Spinal cord (tissue), 10 donors: Measurements from ENCODE around the gene ATP5MG. TPM values are rescaled to one million over a fixed set of nuclear protein-coding genes. Genes with fewer than 3 reads are reported as not detected.

Experiments
- DNase-seq, 6 donors: peaks; one replicate each; pipeline versions ENCODE4 v3.0.0 to v3.0.0-alpha.2; 2013 to 2015; ENCODE audit warnings: low spot score in 6 of 6, low read depth in 4 of 6
- H3K27ac ChIP-seq: one replicate; pipeline ENCODE4 v1.5.1; 2013; ENCODE audit warnings: low read depth, low read length, control low read depth
- H3K27me3 ChIP-seq: one replicate; pipeline ENCODE4 v1.6.1; 2013; ENCODE audit warnings: low read length; ENCODE audit not compliant: control insufficient read depth, insufficient read depth
- H3K36me3 ChIP-seq: one replicate; pipeline ENCODE4 v1.6.1; 2013; ENCODE audit warnings: low read length; ENCODE audit not compliant: control insufficient read depth, insufficient read depth
- H3K4me1 ChIP-seq: one replicate; pipeline ENCODE4 v1.6.1; 2013; ENCODE audit warnings: low read length; ENCODE audit not compliant: control insufficient read depth, insufficient read depth
- H3K4me3 ChIP-seq: one replicate; pipeline ENCODE4 v1.5.1; 2013; ENCODE audit warnings: low read depth, low read length, control low read depth
- H3K9me3 ChIP-seq: one replicate; pipeline ENCODE4 v1.6.1; 2013; ENCODE audit warnings: low read length; ENCODE audit not compliant: control insufficient read depth, insufficient read depth
- WGBS: methylation state at CpG from one replicate; pipeline ENCODE4 v1.1.5; 2013; ENCODE audit warnings: missing lambda C conversion rate; ENCODE audit not compliant: insufficient coverage; 5-methylcytosine and 5-hydroxymethylcytosine counted together
- long read RNA-seq, 4 donors: transcript quantifications; one replicate each; lab custom pipeline, GENCODE V29; 2026
- polyA plus RNA-seq, 2 donors: library from polyadenylated mRNA; unstranded; fragments of 120-200 nt; gene quantifications; one replicate each; pipeline ENCODE4 v1.2.1, GENCODE V29; 2013; ENCODE audit not compliant: insufficient read length in 2 of 2
- total RNA-seq, 2 donors: library from RNA; depleted of rRNA in 1 of 2; stranded (reverse); fragments of 120-200 nt in 1 of 2; fragments of >200 nt in 1 of 2; gene quantifications; one replicate each; pipeline versions ENCODE4 v1.2.3 to v1.2.4, GENCODE V29; 2013 to 2014
- donor health status: healthy.

ATP5MG gene
- total RNA-seq (100 to 1,000 TPM in 1 of 2 donors, 10 to 100 TPM in 1; 47.1 to 278 TPM), polyA plus RNA-seq (100 to 1,000 TPM; 381 to 398 TPM)
- long read RNA-seq, donor 1, transcript ATP5MG-203 (2 exons, 1,582 nt), result minor isoform, 54 of 478 reads
- long read RNA-seq, donor 1, transcript ATP5MG-201 (3 exons, 1,577 nt), result major isoform, 388 of 478 reads
- long read RNA-seq, donor 1, partial matches to known transcripts, result 31 of 478 reads
- long read RNA-seq, donor 1, other reads (novel, unspliced or antisense), result 0 of 478 reads
- long read RNA-seq, donor 2, transcript ATP5MG-201 (3 exons, 1,577 nt), result major isoform, 152 of 172 reads
- long read RNA-seq, donor 2, transcript ATP5MG-203 (2 exons, 1,582 nt), result minor isoform, 7 of 172 reads
- long read RNA-seq, donor 2, partial matches to known transcripts, result 8 of 172 reads
- long read RNA-seq, donor 2, other reads (novel, unspliced or antisense), result 0 of 172 reads
- long read RNA-seq, donor 3, transcript ATP5MG-201 (3 exons, 1,577 nt), result major isoform, 177 of 203 reads
- long read RNA-seq, donor 3, transcript ATP5MG-203 (2 exons, 1,582 nt), result minor isoform, 10 of 203 reads
- long read RNA-seq, donor 3, partial matches to known transcripts, result 13 of 203 reads
- long read RNA-seq, donor 3, other reads (novel, unspliced or antisense), result 0 of 203 reads
- long read RNA-seq, donor 4, transcript ATP5MG-208 (2 exons, 623 nt), result minor isoform, 6 of 774 reads
- long read RNA-seq, donor 4, transcript ATP5MG-201 (3 exons, 1,577 nt), result major isoform, 673 of 774 reads
- long read RNA-seq, donor 4, transcript ATP5MG-203 (2 exons, 1,582 nt), result minor isoform, 85 of 774 reads
- long read RNA-seq, donor 4, partial matches to known transcripts, result 0 of 774 reads
- long read RNA-seq, donor 4, other reads (novel, unspliced or antisense), result 7 of 774 reads

- peak; percentile 86 to 98 (median 93) for DNase-seq
- H3K9me3 ChIP-seq, result no peaks in the 10 kb centered on the region
- peak within 1 kb of the TSS; percentile 86 for H3K4me3 ChIP-seq
- no peaks in the 10 kb centered on the region for H3K27me3 ChIP-seq
- peaks cover 3% of the 10 kb centered on the region for H3K36me3 ChIP-seq
- H3K4me1 ChIP-seq, result peaks cover 23% of the 10 kb centered on the region
- peak within 1 kb of the TSS; percentile 75 for H3K27ac ChIP-seq
- under 1% methylated on average over 51 of the region's 51 CpGs for WGBS
These were observed at the start of gene ATP5MG for GRCh38 chr11:118401151-118401879. Gene ATP5MG, plus strand, starts transcription at chr11:118401606. Its CDS starts 60 bp downstream, at chr11:118401666.

- Histone ChIP-seq H3K9me3 (no peaks in the 10 kb centered on the region), H3K27me3 (peaks cover 20% of the 10 kb centered on the region), H3K36me3 (no peaks in the 10 kb centered on the region), H3K4me1 (no peaks in the 10 kb centered on the region), H3K27ac (no peak overlapping the region), H3K4me3 (no peak overlapping the region)
- DNase-seq, result peak in 5 of 6 donors; percentile 10 to 76 (median 15)
- WGBS, result no CpG with 5 or more reads among the region's 6 CpGs
These were observed 48.2 kb upstream of the ATP5MG start for GRCh38 chr11:118353084-118353710.

- H3K36me3 ChIP-seq, result no peaks in the 10 kb centered on the region
- WGBS, result no CpG with 5 or more reads among the region's 3 CpGs
- H3K4me1 ChIP-seq, result peaks cover 9% of the 10 kb centered on the region
- no peak for DNase-seq
- no peak overlapping the region for H3K4me3 ChIP-seq
- no peaks in the 10 kb centered on the region for H3K9me3 ChIP-seq
- no peaks in the 10 kb centered on the region for H3K27me3 ChIP-seq
- H3K27ac ChIP-seq, result no peak overlapping the region
These were observed 43.3 kb upstream of the ATP5MG start for GRCh38 chr11:118358071-118358470.

- WGBS, result under 1% methylated on average over 31 of the region's 33 CpGs
- peak; percentile 87 to 99 (median 95) for DNase-seq
- Histone ChIP-seq H3K27ac (peak within 1 kb of the TSS; percentile 62), H3K4me3 (peak within 1 kb of the TSS; percentile 95), H3K4me1 (peaks cover 9% of the 10 kb centered on the region), H3K27me3 (no peaks in the 10 kb centered on the region), H3K9me3 (no peaks in the 10 kb centered on the region), H3K36me3 (peaks cover 3% of the 10 kb centered on the region)
These were observed 42.0 kb upstream of the ATP5MG start, which contains the start of gene UBE4A for GRCh38 chr11:118359295-118359958. Gene UBE4A, plus strand, starts transcription at chr11:118359600. Its CDS starts 5,481 bp downstream, at chr11:118365081.

GRCh38 chr11:118364956-118365615 lies 36.3 kb upstream of the ATP5MG start:
- Histone ChIP-seq H3K4me3 (no peak overlapping the region), H3K27me3 (no peaks in the 10 kb centered on the region), H3K27ac (no peak overlapping the region), H3K36me3 (peaks cover 15% of the 10 kb centered on the region), H3K4me1 (no peaks in the 10 kb centered on the region), H3K9me3 (no peaks in the 10 kb centered on the region)
- WGBS, result no CpG with 5 or more reads among the region's 3 CpGs
- no peak for DNase-seq

- WGBS, result 100% methylated on average over 1 of the region's 1 CpG
- no peak overlapping the region for H3K27ac ChIP-seq
- DNase-seq, result peak in 1 of 6 donors; percentile 4
These were observed 35.1 kb upstream of the ATP5MG start for GRCh38 chr11:118366287-118366686.

GRCh38 chr11:118370774-118371173 lies 30.6 kb upstream of the ATP5MG start:
- no peaks in the 10 kb centered on the region for H3K4me1 ChIP-seq
- no peaks in the 10 kb centered on the region for H3K9me3 ChIP-seq
- peaks cover 37% of the 10 kb centered on the region for H3K36me3 ChIP-seq
- WGBS, result no CpG with 5 or more reads among the region's 4 CpGs
- H3K4me3 ChIP-seq, result no peak overlapping the region
- no peak for DNase-seq
- no peaks in the 10 kb centered on the region for H3K27me3 ChIP-seq
- no peak overlapping the region for H3K27ac ChIP-seq

More at GRCh38 chr11:118366287-118366686, 35.1 kb upstream of the ATP5MG start:
- Histone ChIP-seq H3K27me3 (no peaks in the 10 kb centered on the region), H3K36me3 (peaks cover 23% of the 10 kb centered on the region), H3K9me3 (no peaks in the 10 kb centered on the region), H3K4me3 (no peak overlapping the region), H3K4me1 (no peaks in the 10 kb centered on the region)

- 94% methylated on average over 2 of the region's 2 CpGs for WGBS
- Histone ChIP-seq H3K36me3 (peaks cover 47% of the 10 kb centered on the region), H3K4me1 (no peaks in the 10 kb centered on the region), H3K9me3 (no peaks in the 10 kb centered on the region), H3K27ac (no peak overlapping the region), H3K4me3 (no peak overlapping the region), H3K27me3 (no peaks in the 10 kb centered on the region)
- DNase-seq, result no peak
These were observed 28.1 kb upstream of the ATP5MG start for GRCh38 chr11:118373263-118373662.
